HG03196 (cell line): ENCODE results near the gene XXYLT1.

Experiments used
- ATAC-seq: cut with Tn5 transposase; IDR thresholded peaks from one replicate; pipeline ENCODE4 v1.9.1; 2021; ENCODE audit not compliant: unreplicated experiment

The XXYLT1 gene

DNA sequence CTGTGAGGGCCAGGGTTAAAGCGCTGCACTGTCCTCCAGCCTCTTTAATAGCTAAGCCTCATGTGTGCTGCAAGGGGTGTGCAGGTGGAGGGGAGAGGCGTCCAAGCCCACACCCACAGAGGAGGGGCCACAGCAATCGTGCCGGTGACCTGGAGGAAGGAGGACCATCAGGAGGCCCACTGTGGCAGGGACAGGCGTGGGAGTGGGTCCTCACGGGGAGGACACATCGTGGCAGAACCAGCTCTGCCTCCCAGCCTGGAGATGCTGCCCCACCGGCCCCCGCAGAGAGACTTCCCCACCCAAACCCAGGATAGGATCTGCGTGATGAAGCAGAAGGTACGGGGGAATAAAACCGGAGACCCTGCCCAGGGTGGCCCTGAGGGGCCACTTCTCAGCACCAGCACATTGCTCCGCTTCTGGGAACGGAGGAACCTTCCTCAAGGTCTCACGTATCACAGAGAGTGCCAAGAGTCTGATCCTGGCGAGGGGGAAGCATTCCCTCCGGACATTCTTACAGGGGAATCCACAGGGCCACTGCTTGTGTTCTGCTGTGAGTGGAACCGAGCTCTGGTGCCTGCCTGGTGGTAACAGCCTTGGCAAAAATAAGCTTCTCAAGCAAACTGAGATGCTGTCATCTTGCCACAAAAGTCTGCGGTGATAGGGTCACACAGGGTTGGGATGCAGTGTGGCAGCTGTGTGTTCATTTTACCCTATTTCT, 199.8 kb downstream of the XXYLT1 start:
- no peak for ATAC-seq

DNA sequence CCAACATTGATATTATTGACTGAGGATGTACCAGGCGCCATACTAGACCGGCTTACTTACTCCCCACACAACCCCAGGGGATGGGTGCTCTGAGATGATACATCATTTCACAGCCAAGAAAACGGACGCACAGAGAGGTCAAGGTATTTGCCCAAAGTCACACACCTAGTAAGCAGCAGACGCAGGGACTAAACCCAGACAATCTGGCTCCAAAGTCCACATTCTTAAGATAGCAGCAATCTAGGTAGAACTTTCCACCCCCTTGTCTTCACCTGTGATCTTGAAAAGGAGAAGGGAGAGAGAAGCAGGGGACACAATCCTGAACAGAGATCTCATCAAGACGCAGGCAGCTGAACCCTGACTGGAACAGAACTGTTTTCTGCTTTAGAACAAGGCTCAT, 200.6 kb downstream of the XXYLT1 start:
- ATAC-seq = no peak

DNA sequence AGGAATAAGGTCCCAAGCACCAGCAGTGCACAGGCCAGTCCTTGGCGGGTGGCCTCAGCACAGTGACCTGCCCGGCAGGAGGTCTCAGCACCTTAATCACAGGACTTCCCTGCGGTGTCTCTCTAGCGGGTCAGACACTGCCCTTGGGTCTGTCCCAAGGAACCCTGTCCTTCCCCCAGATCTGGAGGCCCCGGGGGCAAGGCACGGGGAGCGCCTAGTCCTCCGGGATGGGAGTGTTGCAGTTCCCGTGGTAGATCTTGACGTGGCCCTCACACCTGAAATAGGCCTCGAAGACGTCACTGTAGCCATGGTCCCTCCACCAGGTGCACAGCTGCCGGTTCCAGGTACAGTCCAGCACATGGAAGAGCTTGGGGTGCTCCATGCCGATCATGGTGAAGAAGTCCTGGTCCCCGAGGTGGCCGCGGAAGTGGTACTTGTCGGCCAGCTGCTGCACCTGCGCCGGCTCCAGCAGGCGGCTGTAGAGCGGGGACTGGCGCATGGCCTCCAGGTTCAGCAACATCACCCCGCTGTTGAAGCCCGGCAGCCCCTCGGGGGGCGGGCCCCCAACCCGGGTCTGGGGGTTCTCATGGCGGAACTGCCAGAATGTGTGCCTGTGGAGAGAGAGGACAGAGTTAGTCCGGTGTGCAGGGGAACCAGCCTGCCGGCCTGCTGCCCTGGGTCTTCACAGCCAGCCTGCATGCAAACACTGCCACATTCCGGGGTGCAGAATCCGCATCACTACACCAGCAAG, 201.3 kb downstream of the XXYLT1 start:
- ATAC-seq = no peak

DNA sequence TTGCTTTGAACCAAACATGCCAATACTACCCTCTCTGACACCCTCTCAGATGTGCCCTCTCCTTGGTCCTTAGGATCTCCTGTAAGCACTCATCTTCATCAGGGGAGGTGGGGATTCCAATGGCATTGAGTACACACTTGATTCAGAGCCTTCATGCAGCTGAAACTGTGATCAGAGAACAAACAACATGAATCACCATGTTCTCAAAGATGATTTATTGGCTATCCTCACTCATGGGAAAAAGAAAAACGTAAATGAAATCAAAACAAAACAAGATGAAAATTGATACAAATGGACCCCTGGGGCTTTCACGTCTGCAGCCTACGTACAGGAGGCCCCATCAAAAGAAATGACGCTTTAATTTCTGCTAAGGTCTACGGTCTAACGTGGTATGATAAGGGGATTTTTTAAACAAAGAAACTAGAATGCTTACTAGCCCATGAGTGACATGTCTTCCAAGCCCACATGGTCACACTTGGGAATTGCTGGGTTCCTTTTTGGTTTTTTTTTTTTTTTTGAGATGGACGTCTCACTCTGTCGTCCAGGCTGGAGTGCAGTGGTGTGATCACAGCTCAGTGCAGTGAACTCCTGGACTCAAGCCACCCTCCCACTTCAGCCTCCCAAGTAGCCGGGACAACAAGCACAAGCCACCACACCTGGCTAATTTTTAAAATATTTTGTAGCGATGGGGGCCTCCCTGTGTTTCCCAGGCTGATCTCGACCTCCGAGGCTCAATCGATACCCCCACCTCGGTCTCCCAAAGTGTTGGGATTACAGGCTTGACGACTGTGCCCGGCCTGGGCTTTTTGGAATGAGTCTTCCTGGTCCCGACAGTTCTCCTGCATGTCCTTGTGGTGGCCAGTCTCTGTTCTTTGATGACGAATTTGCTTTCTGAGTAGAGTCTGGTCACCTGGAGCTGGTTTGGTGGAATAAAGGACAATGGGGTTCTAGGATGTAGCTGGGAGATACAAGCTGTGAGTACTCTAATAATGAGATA, 202.6 kb downstream of the XXYLT1 start:
- no peak for ATAC-seq

DNA sequence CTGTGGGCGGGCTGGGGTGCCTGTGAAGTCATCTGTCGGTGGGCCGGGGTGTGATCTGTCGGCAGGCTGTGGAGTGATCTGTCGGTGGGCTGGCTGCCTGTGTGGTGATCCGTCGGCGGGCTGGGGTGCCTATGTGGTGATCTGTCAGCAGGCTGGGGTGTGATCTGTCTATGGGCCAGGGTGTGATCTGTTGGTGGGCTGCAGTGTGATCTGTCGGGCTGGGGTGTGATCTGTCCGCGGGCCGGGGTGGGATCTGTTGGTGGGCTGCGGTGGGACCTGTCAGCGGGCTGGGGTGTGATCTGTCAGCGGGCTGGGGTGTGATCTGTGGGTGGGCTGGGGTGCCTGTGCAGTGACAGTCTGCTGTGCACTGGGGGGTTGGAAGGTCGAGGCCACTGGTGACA, 204.5 kb downstream of the XXYLT1 start:
- no peak for ATAC-seq

DNA sequence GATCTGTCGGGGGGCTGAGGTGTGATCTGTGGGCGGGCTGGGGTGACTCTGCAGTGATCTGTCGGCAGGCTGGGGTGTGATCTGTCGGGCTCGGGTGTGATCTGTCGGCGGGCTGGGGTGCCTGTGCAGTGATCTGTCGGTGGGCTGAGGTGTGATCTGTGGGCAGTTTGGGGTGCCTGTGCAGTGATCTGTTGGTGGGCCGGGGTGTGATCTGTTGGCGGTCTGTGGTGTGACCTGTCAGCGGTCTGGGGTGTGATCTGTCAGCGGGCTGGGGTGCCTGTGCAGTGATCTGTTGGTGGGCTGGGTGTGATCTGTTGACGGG, 205.1 kb downstream of the XXYLT1 start:
- no peak for ATAC-seq

DNA sequence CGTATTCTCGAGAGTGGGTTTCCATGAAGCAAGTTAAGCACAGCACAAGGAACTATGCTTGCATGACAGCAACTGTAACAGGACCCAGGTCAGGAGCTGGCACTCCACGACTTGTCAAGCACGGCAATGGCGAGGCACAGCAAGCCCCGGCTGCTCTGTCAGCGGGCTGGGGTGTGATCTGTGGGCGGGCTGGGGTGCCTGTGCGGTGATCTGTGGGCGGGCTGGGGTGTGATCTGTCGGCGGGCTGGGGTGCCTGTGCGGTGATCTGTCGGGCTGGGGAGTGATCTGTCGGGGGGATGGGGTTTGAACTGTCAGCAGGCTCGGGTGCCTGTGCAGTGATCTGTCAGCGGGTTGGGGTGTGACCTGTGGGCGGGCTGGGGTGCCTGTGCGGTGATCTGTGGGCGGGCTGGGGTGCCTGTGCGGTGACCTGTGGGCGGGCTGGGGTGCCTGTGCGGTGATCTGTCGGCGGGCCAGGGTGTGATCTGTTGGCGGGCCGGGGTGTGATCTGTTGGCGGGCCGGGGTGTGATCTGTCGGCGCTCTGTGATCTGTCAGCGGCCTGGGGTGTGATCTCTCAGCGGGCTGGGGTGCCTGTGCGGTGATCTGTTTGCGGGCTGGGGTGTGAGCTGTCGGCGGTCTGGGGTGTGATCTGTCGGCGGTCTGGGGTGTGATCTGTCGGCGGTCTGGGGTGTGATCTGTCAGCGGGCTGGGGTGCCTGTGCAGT, 205.7 kb downstream of the XXYLT1 start:
- ATAC-seq = no peak

DNA sequence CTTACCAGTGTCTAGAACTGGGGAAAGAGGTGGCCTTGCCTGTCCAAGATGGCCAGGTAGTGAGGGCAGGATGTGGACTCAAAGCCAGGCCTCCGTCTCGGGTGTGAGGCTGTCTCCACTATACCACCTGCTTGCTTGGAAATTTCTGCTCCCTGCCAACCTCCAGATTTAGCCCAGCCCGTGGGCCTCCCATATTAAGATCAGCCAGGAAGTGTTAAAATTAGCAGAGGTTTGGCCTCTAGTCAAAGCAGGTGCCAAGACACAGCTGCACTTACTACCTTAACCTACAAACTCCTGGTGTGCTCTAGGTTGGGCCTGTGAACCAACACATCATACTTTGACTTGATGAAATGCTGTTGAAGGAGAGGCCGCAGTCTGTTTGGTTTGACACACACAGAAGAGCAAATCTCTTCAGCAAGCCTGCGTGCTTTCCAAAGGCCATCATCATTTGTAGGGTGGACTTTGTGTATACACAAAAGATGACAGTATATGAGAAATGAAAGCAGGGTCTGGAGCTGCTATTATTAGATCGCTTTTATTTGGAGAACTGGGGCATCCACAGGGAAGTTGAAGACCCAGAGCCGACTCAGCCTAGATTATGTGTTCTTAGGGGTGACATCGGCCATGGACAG, 206.5 kb downstream of the XXYLT1 start:
- ATAC-seq = no peak

DNA sequence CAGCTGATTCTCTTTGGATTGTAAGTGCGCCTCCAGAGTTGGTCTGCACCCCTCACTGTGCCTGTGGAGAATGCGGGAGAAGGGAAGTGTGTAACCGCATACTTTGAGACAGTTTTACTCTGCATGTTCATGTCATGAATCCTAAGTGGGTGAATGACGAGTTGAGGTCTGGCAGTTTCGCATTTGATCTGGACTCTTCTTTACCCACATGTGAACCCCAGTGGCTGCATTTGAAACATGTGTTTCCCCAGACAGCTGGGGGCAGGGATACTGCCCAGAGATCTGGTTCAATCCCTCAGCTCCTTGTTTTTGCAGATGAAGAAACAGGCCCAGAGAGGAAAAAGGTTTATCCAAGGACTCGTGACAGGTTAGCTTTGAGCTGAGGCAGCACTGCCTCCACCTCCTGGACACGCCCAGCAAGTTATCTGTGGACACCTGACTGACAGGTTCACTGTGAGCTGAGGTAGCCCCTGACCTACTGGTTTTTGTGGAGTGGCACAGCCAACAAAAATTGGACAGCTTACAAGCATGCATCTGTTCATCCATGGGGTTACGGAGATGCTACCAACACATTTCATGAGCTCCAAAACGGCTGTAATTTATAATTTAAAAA, 207.3 kb downstream of the XXYLT1 start:
- ATAC-seq = no peak

DNA sequence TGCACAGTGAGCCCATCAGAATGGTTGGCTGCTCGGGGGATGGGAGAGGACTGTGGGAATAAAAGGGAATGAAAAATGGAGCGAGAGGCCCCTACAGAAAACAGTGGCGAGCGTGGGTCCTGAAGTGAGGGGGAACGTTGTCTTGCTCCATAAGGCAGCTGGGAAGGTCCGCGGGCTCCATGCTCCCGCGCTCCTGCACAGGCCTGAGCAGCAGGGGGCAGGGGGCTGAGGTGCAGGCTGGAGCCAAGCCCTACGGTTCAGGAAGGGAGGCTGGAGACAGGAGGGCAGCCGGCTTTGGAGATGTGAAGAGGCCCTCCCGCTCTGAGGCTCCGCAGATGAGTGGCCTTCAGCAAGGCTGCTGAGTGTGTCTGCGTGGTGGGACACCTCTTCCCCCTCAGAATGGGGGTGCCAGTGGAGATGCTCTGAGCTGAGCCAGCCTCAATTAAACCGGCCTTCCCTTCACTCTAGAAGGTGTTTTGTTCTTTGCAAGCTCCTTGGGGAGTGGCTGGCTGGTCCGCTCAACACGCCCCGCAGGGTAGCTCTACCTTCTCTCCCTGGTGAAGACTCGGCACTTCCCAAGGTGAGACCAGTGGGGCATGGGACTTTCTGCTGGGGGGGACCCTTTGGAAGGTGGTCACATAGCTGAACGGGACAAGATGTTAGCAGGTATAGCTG, 208.0 kb downstream of the XXYLT1 start:
- no peak for ATAC-seq

DNA sequence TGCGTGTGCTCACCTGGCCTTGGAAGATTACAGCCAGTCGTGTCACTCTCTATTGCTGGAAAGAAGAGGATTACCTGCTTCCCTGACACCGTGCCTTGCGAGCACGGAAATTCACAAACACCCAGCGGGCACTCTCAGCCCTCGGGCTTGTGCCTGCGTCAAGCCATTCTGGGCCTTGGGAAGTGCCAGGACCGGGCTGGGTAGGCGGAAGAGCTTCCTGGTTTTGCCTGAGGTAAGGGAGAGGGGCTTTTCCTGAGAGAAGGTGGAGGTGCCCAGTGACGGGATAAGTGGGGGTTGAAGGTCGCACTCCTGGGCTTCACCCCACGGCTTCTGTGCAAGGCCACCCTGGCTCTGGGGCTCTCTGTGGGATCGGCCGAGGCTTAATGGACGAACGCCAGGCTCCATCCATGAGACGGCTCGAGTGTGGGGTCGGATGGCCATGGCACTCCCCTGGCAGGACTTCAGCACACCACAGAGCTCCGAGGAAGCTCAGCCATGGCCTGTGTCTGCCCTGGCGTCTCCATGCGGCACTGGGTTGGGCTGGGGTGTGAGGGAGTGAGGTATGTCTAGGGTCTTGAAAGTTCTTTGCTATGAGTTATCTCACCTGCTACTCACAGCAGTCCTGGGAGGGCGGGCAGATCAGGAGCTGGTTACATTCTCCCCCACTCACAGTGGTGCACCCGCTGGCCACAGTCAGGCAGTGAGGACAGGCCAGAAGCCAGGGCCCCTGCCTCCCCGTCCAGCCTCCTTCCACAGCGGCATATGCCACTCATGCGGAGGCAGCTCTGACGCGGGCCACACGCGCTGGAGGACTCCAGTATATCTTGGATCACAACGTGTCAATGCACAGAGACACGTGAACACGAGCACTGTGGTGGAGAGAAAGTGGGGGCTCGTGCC, 209.0 kb downstream of the XXYLT1 start:
- no peak for ATAC-seq

DNA sequence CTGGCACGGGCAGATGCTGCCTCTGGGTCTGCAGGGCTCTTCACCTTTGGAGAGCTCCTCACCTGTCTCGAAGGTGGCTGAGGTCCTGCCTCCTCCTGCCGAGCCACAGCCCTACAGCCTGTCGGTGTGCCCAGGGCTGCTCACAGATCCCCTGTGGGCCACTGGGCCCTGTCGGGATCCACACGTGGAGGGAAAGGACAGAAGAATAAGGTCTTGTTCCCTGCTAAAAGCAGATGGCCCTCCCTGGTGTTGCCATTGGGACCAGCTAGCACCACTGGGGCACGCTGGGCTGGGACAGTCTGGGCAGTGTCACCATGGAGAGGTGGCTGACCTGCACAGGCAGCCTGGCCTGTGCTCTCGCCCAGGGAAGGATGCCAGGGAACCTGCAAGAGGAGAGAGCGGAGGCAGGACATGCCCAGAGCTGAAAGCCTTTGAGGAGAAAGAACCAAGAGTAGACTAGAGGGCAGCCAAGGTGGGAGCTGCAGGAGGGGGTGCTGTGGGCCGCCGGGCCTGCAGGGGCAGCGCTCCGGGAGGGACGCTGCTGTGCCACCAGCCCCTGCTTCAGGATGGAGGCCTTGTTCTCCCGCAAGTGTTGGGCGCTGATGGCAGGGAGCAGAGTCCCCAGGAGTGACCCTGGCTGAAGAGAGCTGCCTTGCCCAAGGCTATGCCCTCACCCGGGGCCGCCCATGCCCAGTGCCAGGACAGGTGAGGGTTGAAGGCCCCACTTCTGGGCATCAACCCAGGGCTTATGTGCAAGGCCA, 210.2 kb downstream of the XXYLT1 start:
- ATAC-seq = no peak

DNA sequence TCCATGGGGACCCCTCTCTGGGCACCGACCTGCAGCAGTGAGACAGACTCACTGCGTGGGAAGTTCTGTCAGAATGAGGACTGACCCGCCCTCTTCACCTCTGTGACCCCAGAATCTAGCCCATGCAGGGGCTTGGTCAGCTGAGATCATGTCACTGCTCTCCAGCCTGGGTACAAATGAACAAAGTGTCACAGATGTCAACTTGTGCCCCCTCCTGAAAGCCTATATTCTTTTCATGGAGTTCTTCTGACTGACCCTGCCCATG, 210.8 kb downstream of the XXYLT1 start:
- ATAC-seq = no peak

DNA sequence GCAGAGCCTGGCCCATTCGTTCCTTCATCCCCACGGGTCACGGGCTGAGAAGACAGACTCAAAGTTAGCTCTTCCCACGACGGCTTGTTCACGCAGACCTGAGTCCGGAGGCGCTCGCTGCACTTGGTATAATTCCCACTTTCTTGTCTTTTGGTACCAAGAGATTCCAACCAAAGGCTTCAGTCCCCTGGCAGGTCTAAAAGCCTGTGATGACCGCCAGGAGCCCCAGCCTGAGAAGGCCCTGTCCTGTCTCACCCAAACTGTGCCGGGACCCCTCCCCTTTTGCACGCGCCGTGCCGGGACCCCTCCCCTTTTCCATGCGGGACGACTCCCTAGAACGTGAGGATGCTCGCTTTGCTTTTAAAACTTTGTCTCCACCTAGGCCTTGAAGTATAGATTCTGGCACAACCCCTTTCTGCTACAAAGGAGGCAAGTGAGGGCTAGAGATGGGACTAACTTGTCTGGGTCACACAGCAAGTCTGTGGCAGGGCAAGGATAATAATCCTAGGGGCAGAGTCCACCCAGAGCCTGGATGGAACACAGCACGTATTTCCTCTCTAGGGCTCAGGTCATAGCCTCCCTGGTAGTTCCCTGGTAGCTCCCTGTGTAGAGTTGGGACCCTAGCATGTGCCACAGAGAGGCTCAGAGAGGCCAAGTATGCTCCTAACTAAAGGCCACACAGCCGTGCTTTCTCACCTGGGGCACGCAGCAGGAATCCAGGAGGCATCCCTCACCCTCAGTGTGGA, 211.3 kb downstream of the XXYLT1 start:
- no peak for ATAC-seq

DNA sequence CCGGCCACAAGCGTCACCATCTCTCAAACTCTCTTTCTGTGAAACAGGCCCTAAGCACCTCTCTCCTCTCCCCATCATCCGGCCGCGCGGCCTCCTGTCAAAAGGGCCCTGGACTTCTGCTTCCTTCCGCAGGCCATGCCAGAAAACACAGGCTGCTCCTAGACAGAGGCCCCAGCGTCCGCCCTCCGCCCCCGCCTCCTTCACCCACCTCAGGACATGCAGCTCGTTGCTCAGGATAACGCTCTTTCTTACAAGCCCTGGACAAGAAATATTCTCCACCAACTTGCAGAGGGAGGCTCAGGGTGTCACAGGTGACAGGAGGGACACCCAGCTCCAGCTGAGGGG, 212.0 kb downstream of the XXYLT1 start:
- no peak for ATAC-seq

DNA sequence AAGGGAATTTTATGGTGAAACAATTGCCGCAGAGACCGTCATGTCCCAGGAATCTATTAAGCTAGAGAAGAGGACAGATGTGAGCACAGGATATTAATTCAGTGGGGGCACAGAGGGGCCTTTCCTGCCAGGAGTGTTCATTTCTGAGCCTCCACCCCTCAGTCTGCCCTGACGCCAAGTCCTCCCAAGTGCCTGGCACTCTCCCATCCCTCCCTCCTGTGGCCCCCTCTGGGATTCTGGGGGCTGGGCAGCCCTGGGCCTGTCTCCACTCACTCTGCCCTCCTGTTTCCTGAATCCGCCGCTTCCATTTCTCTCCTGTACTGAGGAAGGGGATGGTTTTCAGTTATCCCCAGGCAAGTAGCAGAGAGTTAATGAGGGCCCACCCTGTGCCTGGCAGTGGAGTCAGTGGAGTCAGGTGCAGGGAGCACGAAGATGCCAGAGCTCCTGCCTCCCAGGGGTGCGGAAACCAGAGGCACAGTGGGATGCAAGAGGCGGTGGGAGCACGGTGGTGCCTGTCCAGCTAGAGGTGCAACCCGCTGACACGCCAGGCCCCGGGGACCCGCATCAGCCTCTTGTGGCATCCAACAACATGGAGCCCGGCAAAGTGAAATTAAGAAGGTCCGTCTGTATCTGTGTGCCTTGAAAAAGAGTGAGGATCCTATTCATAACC, 212.5 kb downstream of the XXYLT1 start:
- ATAC-seq = no peak

DNA sequence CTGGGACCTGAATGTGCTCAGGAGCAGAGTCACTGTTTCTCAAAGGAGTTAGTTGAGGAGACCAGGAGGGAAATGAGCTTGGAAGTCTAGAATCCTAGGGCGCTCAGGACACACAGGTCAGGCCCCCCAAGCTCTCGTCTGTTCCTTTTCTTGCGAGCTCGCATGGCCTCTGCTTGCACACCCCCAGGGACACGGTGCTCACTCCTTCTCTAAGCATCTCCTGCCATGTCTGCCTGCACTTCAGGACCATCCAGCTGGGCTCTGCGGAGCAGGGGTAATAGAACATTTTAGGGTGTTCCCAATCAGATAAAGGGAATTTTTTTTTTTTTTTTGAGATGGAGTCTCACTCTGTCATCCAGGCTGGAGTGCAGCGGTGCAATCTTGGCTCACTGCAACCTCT, 213.2 kb downstream of the XXYLT1 start:
- ATAC-seq = no peak
